GM19351 (cell line): ENCODE results near the gene MPHOSPH9.
A peak's percentile ranks its signal among the peaks of the same experiment; 100 is the strongest.

Experiments
- ATAC-seq: cut with Tn5 transposase; IDR thresholded peaks from one replicate; pipeline ENCODE4 v1.9.1; 2021; ENCODE audit warnings: mild to moderate bottlenecking, moderate library complexity; ENCODE audit not compliant: unreplicated experiment

The MPHOSPH9 gene

DNA sequence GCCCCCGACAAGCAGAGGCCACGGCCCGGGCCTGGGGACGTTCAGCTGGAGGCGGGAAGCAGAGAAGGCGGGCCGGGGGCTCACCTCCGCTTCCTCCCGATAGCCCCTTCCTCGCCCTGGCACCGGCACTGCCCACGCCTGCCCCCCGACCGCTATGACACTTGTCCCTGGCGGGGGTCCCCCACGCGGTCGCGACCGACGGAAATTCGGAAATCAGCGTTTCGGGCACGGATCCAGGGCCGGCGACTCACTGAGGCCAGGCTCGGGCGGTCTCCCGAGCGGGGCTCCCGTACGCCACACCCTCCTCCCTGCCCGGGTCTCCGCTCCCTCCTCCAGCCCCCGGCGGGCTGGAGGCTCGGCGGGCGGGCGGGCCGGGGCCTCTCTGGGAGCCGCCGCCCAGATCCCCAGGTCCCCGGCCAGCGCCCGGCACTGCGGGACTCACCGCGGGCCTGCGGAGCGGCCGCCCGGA lies 82.6 kb downstream of the MPHOSPH9 start:
- ATAC-seq = peak; percentile 22

DNA sequence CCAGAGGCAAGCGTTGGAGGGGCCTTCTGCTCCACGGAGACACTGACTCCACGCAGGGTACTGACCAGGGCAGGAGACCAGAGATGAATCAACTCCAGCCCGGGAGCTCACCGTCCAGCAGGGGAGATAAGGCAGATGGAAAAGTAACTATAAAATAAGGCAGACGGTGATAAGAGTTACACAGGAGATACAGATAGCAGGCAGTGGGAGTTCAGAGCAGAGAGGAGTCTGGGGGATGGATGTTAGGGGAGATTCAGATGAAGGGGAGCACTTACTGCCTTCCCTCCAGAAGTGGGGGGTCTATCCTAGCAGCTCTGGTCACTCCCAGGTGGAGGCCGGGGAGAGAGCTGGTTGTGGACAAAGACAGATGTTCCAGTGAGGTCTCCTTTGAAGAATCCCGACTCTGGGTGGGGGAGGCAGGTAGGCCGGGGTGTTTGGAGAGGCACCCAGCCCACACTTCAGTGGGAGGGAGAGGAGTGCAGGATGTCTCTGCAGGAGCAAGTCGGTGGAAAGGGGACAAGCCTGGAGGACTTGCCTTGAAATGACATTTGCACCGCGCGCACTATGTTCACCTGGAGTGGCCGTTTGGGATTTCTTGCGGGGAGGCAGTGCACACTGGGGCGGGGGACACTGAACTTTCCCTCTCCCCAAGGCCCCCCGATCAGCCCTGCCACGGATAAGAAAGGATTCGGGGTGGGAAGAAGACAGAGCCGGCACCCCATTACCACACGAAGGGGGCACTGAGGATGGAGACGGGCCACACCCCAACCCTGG lies 83.3 kb downstream of the MPHOSPH9 start:
- no peak for ATAC-seq

GRCh38 chr12:123149088-123149487 lies 83.9 kb downstream of the MPHOSPH9 start:
- no peak for ATAC-seq

- ATAC-seq = no peak
Measured at GRCh38 chr12:123148655-123149054, 84.3 kb downstream of the MPHOSPH9 start.

DNA sequence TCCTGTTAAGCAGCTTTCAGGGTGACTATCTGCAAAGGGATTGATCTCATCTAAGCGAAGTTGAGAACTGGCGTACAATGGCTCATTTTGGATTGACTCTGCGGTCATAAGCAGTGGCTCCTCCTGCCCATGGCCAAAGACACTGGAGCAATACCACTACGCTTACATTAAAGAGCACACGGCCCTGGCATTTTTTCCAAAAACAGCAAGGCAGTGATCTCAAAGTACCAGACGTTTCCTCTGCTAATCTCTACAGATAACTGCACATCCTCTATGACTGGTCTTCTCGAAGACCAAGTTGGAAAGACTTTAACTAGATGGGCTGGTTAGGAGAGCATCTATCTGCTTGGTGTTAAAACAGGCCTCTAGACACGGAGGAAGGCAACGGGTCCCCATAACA lies 84.7 kb downstream of the MPHOSPH9 start:
- ATAC-seq = no peak

GRCh38 chr12:123145211-123145610 lies 87.7 kb downstream of the MPHOSPH9 start:
- ATAC-seq = no peak

DNA sequence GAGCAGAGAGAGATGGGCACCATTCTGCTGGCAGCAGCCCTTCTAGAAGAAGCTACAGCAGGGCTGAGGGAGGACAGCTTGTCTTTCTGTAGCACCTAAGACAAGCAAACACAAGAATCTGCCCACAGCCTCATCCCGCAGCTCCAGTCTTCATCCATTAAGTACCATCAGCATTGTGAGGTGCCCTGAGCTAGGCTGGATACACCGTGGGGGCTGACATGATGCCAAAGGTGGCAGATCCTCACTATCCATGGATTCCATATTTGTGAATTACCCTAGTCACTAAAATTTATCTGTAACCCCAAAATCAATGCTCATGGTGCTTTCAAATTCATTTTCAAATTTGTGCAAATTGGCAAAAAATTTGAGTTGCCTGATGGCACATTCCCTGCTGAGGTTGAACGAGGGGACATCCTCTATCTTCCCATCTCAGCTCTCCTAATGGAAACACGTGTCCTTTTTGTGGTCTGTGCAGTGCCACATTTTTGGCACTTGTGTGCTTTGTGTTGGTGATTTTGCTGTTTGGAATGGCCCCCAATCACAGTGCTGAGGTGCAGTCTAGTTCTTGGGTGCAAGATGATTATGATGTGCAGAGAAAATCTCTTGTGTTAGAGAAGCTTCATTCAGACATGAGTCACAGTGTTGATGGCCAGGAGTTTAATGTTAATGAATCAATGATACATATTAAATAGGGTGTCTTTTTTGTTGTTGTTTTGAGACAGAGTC lies 89.0 kb downstream of the MPHOSPH9 start:
- no peak for ATAC-seq

- no peak for ATAC-seq
Measured at GRCh38 chr12:123142921-123143735, 89.8 kb downstream of the MPHOSPH9 start.

DNA sequence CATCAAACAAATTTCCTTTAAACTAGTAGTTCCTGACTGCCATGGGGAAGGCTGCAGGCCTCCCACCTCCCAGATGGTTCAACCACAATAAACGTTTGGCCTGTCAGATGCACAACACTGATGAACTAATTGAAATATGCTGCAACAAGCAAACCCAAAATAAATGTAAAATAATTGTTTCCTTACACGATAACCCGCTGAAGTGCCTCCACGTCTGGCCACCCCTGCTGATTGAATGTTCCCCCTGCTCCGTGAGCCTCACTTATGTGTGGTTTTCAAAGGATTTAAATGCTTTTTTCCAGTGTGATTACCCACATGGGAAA lies 90.5 kb downstream of the MPHOSPH9 start:
- ATAC-seq = no peak

GRCh38 chr12:123141615-123142517 lies 91.1 kb downstream of the MPHOSPH9 start:
- no peak for ATAC-seq

DNA sequence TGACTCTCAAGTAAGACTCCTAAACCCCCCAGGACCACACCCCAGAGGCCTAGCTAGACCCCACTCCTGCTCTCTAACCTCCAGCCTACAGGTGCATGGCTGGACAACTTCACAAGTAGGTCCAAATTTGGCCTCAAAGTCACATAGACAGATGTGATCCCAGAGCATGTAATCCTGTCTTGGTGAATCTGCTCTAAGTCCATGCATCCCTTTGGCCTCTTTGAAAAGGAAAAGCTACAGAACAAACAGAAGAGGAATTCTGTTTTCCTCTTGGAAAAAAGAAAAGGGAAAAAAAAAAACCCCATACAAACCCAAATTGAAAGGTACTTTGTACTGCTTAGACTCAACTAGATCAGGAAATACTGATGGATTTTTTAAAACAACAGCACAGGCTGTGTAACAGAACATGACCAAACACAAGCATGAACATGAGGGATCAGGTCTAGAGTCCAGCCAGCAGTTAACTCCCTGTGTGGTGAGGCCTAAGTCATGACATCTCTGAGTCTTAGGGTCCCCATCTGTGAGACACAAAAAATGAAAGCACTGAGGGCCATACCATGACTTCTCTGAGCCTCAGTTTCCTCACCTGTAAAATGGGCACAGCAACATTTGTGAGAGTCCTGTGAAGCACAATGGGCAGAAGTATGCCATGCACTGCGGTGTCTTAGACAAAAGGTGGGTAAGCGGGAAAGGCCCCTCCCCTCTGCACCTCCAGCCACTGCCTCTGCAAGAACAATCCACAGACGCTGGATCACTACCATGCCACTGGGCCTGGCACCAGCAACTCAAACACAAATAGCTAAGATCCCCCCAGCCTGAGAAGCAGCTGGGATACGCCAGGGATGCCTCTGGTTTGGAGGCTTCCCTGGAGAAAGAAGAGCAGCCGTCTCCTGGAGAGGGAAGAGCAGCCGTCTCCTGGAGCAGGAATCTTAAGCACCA lies 92.0 kb downstream of the MPHOSPH9 start:
- ATAC-seq = no peak

DNA sequence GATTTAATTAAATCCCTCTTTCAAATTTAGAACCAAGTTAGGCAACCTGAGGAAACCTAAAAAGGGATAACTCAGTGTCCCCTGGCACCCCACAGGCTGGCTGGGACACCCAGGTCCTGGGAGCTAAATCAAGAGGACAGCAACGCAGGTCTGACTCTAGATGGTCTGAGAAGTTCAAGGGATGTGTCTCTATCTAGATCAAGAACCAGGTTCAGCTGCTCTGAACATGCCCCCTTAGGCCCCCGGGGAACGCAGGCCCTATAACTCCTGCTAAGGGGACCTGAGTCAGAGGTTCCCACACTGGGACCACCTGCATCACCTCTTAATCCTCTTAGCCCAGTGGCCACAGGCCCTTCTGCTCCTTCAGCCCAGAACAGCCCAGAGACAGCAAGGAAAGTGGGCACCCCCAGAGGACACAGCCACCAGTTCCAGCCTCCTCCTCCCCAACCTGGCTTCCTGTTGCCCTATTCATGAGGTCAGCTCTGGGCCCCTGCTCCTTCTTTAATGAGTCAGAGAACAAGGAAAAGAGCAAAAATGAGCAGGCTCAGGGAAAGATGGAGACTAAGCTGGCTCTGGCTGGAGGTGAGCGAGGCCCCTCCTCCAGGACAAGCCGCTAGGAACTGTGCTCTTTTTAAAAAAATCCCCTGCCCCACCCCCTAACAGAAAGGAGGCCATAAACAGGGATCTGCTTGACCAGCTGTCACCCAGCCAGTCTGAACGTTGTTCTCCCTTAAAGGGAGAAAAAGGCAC lies 92.8 kb downstream of the MPHOSPH9 start:
- ATAC-seq = no peak

- ATAC-seq = no peak
Measured at GRCh38 chr12:123135688-123136087, 97.3 kb downstream of the MPHOSPH9 start.

- ATAC-seq = no peak
Measured at GRCh38 chr12:123134826-123135225, 98.1 kb downstream of the MPHOSPH9 start.

DNA sequence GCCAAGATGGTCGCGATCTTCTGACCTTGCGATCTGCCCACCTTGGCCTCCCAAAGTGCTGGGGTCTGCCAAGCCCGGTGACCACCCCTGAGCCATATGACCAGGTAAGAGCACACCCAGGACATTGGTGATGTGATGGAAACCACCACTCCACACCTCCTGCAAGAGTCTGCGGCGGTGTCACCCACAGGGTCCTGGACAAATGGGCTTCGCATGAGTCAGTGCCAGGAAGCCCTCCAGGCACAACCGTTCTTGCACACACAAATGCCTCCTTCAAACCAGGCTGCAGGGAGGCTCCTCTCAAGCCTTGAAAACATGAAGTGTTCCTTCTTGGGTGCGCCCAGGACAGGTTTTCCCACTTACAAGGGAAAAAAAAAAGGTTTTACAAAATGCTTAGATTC lies 98.7 kb downstream of the MPHOSPH9 start:
- ATAC-seq = no peak

- no peak for ATAC-seq
Measured at GRCh38 chr12:123133701-123134100, 99.2 kb downstream of the MPHOSPH9 start.

- ATAC-seq = no peak
Measured at GRCh38 chr12:123132951-123133619, 99.9 kb downstream of the MPHOSPH9 start.

GRCh38 chr12:123131879-123132402 lies 101.0 kb downstream of the MPHOSPH9 start:
- ATAC-seq = no peak
